GM18498 (cell line): Measurements from ENCODE around the gene BORCS5.
"Not testable (repeated sequence)": the region's sequence is repeated elsewhere in the genome, so short reads cannot be mapped to it uniquely, and the experiment has no call there.

ENCODE experiments used
- ATAC-seq: cut with Tn5 transposase; IDR thresholded peaks from one replicate; pipeline ENCODE4 v1.9.1; 2021; ENCODE audit warnings: mild to moderate bottlenecking, moderate library complexity; ENCODE audit not compliant: unreplicated experiment

The BORCS5 gene

GRCh38 chr12:12384571-12385340 lies 27.9 kb downstream of the BORCS5 start:
- no peak for ATAC-seq

- ATAC-seq, result no peak
Measured at GRCh38 chr12:12387501-12387900, 30.6 kb downstream of the BORCS5 start.

- no peak for ATAC-seq
Measured at GRCh38 chr12:12392413-12392812, 35.5 kb downstream of the BORCS5 start.

- no peak for ATAC-seq
Measured at GRCh38 chr12:12393171-12393570, 36.3 kb downstream of the BORCS5 start.

- no peak for ATAC-seq
Measured at GRCh38 chr12:12396694-12397093, 39.8 kb downstream of the BORCS5 start.

- ATAC-seq, result no peak
Measured at GRCh38 chr12:12397184-12397583, 40.3 kb downstream of the BORCS5 start.

GRCh38 chr12:12398026-12398859 lies 41.4 kb downstream of the BORCS5 start:
- ATAC-seq, result no peak

GRCh38 chr12:12399161-12399560 lies 42.3 kb downstream of the BORCS5 start:
- ATAC-seq, result no peak

GRCh38 chr12:12399776-12400305 lies 43.0 kb downstream of the BORCS5 start:
- ATAC-seq, result no peak

- no peak for ATAC-seq
Measured at GRCh38 chr12:12400793-12401192, 43.9 kb downstream of the BORCS5 start.

GRCh38 chr12:12403264-12404248 lies 46.7 kb downstream of the BORCS5 start:
- ATAC-seq, result no peak

GRCh38 chr12:12404297-12404696 lies 47.4 kb downstream of the BORCS5 start:
- no peak for ATAC-seq

GRCh38 chr12:12405882-12406281 lies 49.0 kb downstream of the BORCS5 start:
- ATAC-seq, result no peak

GRCh38 chr12:12406762-12407161 lies 49.9 kb downstream of the BORCS5 start:
- ATAC-seq, result no peak

- no peak for ATAC-seq
Measured at GRCh38 chr12:12408265-12408690, 51.4 kb downstream of the BORCS5 start.

- not testable (repeated sequence) for ATAC-seq
Measured at GRCh38 chr12:12409337-12409736, 52.5 kb downstream of the BORCS5 start.

GRCh38 chr12:12415886-12416285 lies 59.0 kb downstream of the BORCS5 start:
- ATAC-seq, result no peak

GRCh38 chr12:12419165-12419564 lies 62.3 kb downstream of the BORCS5 start:
- ATAC-seq, result not testable (repeated sequence)

- ATAC-seq, result no peak
Measured at GRCh38 chr12:12423367-12423766, 66.5 kb downstream of the BORCS5 start.

- ATAC-seq, result no peak
Measured at GRCh38 chr12:12425001-12425400, 68.1 kb downstream of the BORCS5 start.

- ATAC-seq, result no peak
Measured at GRCh38 chr12:12425616-12426015, 68.7 kb downstream of the BORCS5 start.
